Neural progenitor cell (in vitro differentiated cells): ENCODE data around the gene GPR137B. TPM values are rescaled to one million over a fixed set of nuclear protein-coding genes. Genes with fewer than 3 reads are reported as not detected.
A peak's percentile ranks its signal among the peaks of the same experiment; 100 is the strongest.

Experiments
- DNase-seq: peaks from one replicate; pipeline ENCODE4 v3.0.0-alpha.2; 2016; ENCODE audit warnings: low spot score
- H2AFZ ChIP-seq: fragments of 200-600 bp; sonication (generic); replicated peaks from 2 replicates; pipeline ENCODE4 v1.6.1; 2016; ENCODE audit warnings: antibody characterized with exemption
- H3F3A ChIP-seq: fragments of 200-600 bp; sonication (generic); 2 replicates; pipeline ENCODE4 v1.6.1; 2016; ENCODE audit warnings: antibody characterized with exemption, low read depth
- H3K27ac ChIP-seq: fragments of 200-600 bp; sonication (generic); 2 replicates; pipeline ENCODE4 v1.5.1; 2016; ENCODE audit warnings: mild to moderate bottlenecking
- H3K27me3 ChIP-seq: fragments of 200-600 bp; sonication (generic); 2 replicates; pipeline ENCODE4 v1.6.1; 2016; ENCODE audit warnings: mild to moderate bottlenecking, moderate library complexity
- H3K36me3 ChIP-seq: fragments of 200-600 bp; sonication (generic); 2 replicates; pipeline ENCODE4 v1.5.1; 2016
- H3K4me1 ChIP-seq: fragments of 200-600 bp; sonication (generic); 2 replicates; pipeline ENCODE4 v1.6.1; 2016; ENCODE audit warnings: mixed run types
- H3K4me2 ChIP-seq: fragments of 200-600 bp; sonication (generic); 2 replicates; pipeline ENCODE4 v1.6.1; 2016
- H3K4me3 ChIP-seq: fragments of 200-600 bp; sonication (generic); 2 replicates; pipeline ENCODE4 v1.5.1; 2016
- H3K79me2 ChIP-seq: fragments of 200-600 bp; sonication (generic); 2 replicates; pipeline ENCODE4 v1.6.1; 2016; ENCODE audit warnings: low read depth
- H3K9ac ChIP-seq: fragments of 200-600 bp; sonication (generic); 2 replicates; pipeline ENCODE4 v1.6.1; 2016
- H3K9me3 ChIP-seq: fragments of 200-600 bp; sonication (generic); 2 replicates; pipeline ENCODE4 v1.5.1; 2016; ENCODE audit warnings: low read depth
- H4K20me1 ChIP-seq: fragments of 200-600 bp; sonication (generic); 2 replicates; pipeline ENCODE4 v1.6.1; 2016; ENCODE audit warnings: low read depth
- H3K27ac Mint-ChIP-seq: 3 replicates; pipeline ENCODE4 v1.8.0; 2021; ENCODE audit warnings: mixed read lengths
- H3K27me3 Mint-ChIP-seq: 2 replicates; pipeline ENCODE4 v1.8.0; 2022; ENCODE audit warnings: low read depth, mild to moderate bottlenecking, inconsistent platforms, moderate library complexity, mixed read lengths; ENCODE audit not compliant: insufficient read depth
- H3K36me3 Mint-ChIP-seq: 3 replicates; pipeline ENCODE4 v1.8.0; 2021; ENCODE audit warnings: mixed read lengths
- H3K4me1 Mint-ChIP-seq: 3 replicates; pipeline ENCODE4 v1.8.0; 2021; ENCODE audit warnings: mixed read lengths
- H3K4me3 Mint-ChIP-seq: 3 replicates; pipeline ENCODE4 v1.8.0; 2021; ENCODE audit warnings: mild to moderate bottlenecking, moderate library complexity, mixed read lengths
- H3K9me3 Mint-ChIP-seq: 3 replicates; pipeline ENCODE4 v1.8.0; 2020; ENCODE audit warnings: mixed read lengths
- EZH2 ChIP-seq: fragments of 200-600 bp; sonication (generic); IDR thresholded peaks from 2 replicates; pipeline ENCODE4 v1.6.1; 2017; ENCODE audit warnings: antibody characterized with exemption, mild to moderate bottlenecking, moderate library complexity
- EZH2phosphoT487 ChIP-seq: fragments of 200-600 bp; sonication (generic); IDR thresholded peaks from 2 replicates; pipeline ENCODE4 v1.6.1; 2017; ENCODE audit warnings: antibody characterized with exemption
- total RNA-seq: library from RNA; depleted of rRNA; stranded (reverse); fragments of >200 nt; gene quantifications from 2 replicates; pipeline ENCODE4 v1.2.3, GENCODE V29; 2015; ENCODE audit warnings: low replicate concordance
- TF ChIP-seq, protein P1 (sequence below): fragments of 200-600 bp; sonication (generic); IDR thresholded peaks from 2 replicates; pipeline ENCODE4 v1.5.1; 2017; ENCODE audit warnings: antibody characterized with exemption, mild to moderate bottlenecking

The GPR137B gene
- total RNA-seq, 1 donor from 2014 or later = 4.3 TPM

- no peaks in the 10 kb centered on the region for H3K4me1 Mint-ChIP-seq
- H3K4me3 Mint-ChIP-seq = no peak overlapping the region
- no peaks in the 10 kb centered on the region for H3F3A ChIP-seq
- H3K4me1 ChIP-seq = no peaks in the 10 kb centered on the region
- TF ChIP-seq EZH2 (no peak), EZH2phosphoT487 (no peak)
- TF ChIP-seq, protein P1, sequence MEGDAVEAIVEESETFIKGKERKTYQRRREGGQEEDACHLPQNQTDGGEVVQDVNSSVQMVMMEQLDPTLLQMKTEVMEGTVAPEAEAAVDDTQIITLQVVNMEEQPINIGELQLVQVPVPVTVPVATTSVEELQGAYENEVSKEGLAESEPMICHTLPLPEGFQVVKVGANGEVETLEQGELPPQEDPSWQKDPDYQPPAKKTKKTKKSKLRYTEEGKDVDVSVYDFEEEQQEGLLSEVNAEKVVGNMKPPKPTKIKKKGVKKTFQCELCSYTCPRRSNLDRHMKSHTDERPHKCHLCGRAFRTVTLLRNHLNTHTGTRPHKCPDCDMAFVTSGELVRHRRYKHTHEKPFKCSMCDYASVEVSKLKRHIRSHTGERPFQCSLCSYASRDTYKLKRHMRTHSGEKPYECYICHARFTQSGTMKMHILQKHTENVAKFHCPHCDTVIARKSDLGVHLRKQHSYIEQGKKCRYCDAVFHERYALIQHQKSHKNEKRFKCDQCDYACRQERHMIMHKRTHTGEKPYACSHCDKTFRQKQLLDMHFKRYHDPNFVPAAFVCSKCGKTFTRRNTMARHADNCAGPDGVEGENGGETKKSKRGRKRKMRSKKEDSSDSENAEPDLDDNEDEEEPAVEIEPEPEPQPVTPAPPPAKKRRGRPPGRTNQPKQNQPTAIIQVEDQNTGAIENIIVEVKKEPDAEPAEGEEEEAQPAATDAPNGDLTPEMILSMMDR = no peak
- H3K27ac Mint-ChIP-seq = no peak overlapping the region
- no peak overlapping the region for H2AFZ ChIP-seq
- no peaks in the 10 kb centered on the region for H3K36me3 ChIP-seq
- H3K4me2 ChIP-seq = no peak overlapping the region
- no peak for DNase-seq
- H3K27me3 Mint-ChIP-seq = no peaks in the 10 kb centered on the region
- peaks cover 21% of the 10 kb centered on the region for H3K36me3 Mint-ChIP-seq
- H3K27me3 ChIP-seq = no peaks in the 10 kb centered on the region
- H3K27ac ChIP-seq = no peak overlapping the region
- no peak overlapping the region for H3K9ac ChIP-seq
- no peaks in the 10 kb centered on the region for H3K9me3 ChIP-seq
- H3K9me3 Mint-ChIP-seq = peaks cover 12% of the 10 kb centered on the region
- no peak overlapping the region for H3K4me3 ChIP-seq
- H3K79me2 ChIP-seq = no peaks in the 10 kb centered on the region
- H4K20me1 ChIP-seq = no peaks in the 10 kb centered on the region
Observed at GRCh38 chr1:236167578-236167977, 25.2 kb downstream of the GPR137B start.

DNA sequence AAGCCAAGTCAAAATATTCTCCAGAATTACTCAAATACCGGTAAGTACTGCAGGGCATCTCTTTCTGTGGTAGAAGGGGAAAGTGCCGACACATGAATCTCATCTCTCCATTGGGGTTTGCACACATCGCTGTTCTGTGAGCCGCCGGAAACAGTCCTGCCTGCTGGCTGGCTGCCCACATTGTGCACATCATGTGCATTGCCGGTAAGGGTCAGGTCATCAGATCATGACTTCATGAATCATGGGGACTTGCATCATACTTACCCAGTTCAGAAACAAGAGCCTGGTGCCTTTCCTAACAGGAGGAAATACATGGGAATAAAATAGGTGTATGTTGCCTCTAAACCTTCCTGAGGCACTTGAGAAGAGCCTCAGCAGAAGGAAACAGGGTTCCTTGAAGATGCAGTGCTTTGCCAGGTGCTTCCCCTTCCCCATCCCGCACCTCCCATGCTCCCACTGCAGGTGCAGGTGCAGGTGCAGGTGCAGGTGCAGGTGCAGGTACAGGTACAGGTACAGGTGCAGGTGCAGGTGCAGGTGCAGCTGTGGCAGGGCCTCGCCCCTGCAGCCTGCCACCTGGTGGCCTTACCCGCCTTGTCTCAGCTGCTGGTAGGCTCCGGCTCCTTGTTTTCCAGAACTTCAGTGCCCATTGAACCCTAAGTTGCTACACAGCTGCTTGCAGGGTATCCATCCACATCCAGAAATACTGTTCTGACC is 26.5 kb downstream of the GPR137B start:
- Histone ChIP-seq H3K4me3 (no peak overlapping the region), H3K27me3 (no peaks in the 10 kb centered on the region), H3F3A (no peaks in the 10 kb centered on the region), H3K27ac (no peak overlapping the region), H3K9ac (no peak overlapping the region), H2AFZ (no peak overlapping the region), H3K4me2 (no peak overlapping the region), H3K4me1 (peaks cover 10% of the 10 kb centered on the region), H4K20me1 (no peaks in the 10 kb centered on the region), H3K9me3 (no peaks in the 10 kb centered on the region), H3K79me2 (no peaks in the 10 kb centered on the region), H3K36me3 (no peaks in the 10 kb centered on the region)
- Mint-ChIP-seq H3K4me1 (peaks cover 2% of the 10 kb centered on the region), H3K9me3 (peaks cover 1% of the 10 kb centered on the region), H3K27me3 (no peaks in the 10 kb centered on the region), H3K4me3 (no peak overlapping the region), H3K27ac (no peak overlapping the region), H3K36me3 (peaks cover 12% of the 10 kb centered on the region)
- TF ChIP-seq EZH2phosphoT487 (no peak), EZH2 (no peak)
- TF ChIP-seq, protein P1 = peak; percentile 28
- DNase-seq = no peak

DNA sequence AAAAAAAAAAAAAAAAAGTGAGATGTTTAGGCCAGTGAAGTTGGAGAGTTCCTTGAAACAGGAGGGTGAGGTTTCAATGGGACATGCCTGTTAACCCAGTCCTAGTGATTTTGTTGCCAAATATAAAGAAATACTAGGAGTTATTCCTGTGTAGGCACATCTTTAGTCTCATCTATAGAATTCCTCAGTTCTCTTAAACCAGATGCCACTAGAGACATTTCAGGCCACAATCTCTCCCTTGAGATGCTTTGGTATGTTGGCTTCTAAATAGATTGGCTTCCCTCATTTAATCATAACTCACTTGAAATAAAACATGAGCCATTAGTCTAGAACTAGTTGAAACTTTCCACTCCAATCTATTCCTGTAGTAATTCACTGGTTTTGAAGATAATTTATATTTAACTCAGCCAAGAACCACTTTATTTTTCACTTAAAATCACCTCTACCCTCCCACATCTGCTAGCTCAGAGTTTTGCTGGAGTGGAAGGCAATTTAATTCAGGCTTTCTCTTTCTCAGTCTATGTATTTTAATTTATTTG is 29.8 kb downstream of the GPR137B start:
- Histone ChIP-seq H3K27ac (no peak overlapping the region), H3K79me2 (no peaks in the 10 kb centered on the region), H3K4me1 (peaks cover 12% of the 10 kb centered on the region), H2AFZ (no peak overlapping the region), H4K20me1 (no peaks in the 10 kb centered on the region), H3K4me2 (no peak overlapping the region), H3K4me3 (no peak overlapping the region), H3K9me3 (no peaks in the 10 kb centered on the region), H3K36me3 (no peaks in the 10 kb centered on the region), H3K27me3 (no peaks in the 10 kb centered on the region), H3K9ac (no peak overlapping the region), H3F3A (no peaks in the 10 kb centered on the region)
- H3K4me3 Mint-ChIP-seq = no peak overlapping the region
- peaks cover 16% of the 10 kb centered on the region for H3K4me1 Mint-ChIP-seq
- peaks cover 8% of the 10 kb centered on the region for H3K36me3 Mint-ChIP-seq
- H3K27me3 Mint-ChIP-seq = peaks cover 7% of the 10 kb centered on the region
- H3K27ac Mint-ChIP-seq = no peak overlapping the region
- no peaks in the 10 kb centered on the region for H3K9me3 Mint-ChIP-seq
- DNase-seq = no peak
- TF ChIP-seq, protein P1 = no peak
- TF ChIP-seq EZH2 (no peak), EZH2phosphoT487 (no peak)
